Esophagus squamous epithelium (tissue), 5 donors: ENCODE measurements around the gene FAM83F. TPM values are rescaled to one million over a fixed set of nuclear protein-coding genes. Genes with fewer than 3 reads are reported as not detected.

Experiments
- DNase-seq: peaks from one replicate; lab custom pipeline; 2025; lab: John Stamatoyannopoulos, UW
- H3K27ac ChIP-seq, 4 donors: fragments of 200-600 bp; sonication (generic); one replicate each; pipeline ENCODE4 v1.5.1; 2016 to 2019; ENCODE audit warnings: mild to moderate bottlenecking in 1 of 4
- H3K27me3 ChIP-seq, 4 donors: fragments of 200-600 bp; sonication (generic); 1 replicate in 3 of 4; 2 replicates in 1 of 4; pipeline versions ENCODE4 v1.5.1 to v1.6.0; 2017 to 2021; ENCODE audit warnings: antibody characterized with exemption in 1 of 4
- H3K36me3 ChIP-seq, 3 donors: fragments of 200-600 bp; sonication (generic); one replicate each; pipeline ENCODE4 v1.5.1; 2016 to 2019
- H3K4me1 ChIP-seq, 3 donors: fragments of 200-600 bp; sonication (generic); one replicate each; pipeline ENCODE4 v1.5.1; 2017 to 2019
- H3K4me3 ChIP-seq, 4 donors: fragments of 200-600 bp; sonication (generic); 1 replicate in 3 of 4; 2 replicates in 1 of 4; pipeline ENCODE4 v1.5.1; 2016 to 2019; ENCODE audit warnings: mild to moderate bottlenecking in 2 of 4, moderate library complexity in 1 of 4
- H3K9me3 ChIP-seq, 3 donors: fragments of 200-600 bp; sonication (generic); one replicate each; pipeline ENCODE4 v1.5.1; 2016 to 2019
- POLR2A ChIP-seq, 4 donors: fragments of 450-650 bp; IDR thresholded peaks; one replicate each; pipeline ENCODE4 v1.6.1; 2017; ENCODE audit warnings: antibody characterized with exemption in 4 of 4, mild to moderate bottlenecking in 4 of 4, moderate library complexity in 3 of 4
- WGBS, 2 donors: methylation state at CpG; one replicate each; pipeline ENCODE4 v1.1.5; 2018; 5-methylcytosine and 5-hydroxymethylcytosine counted together
- intact Hi-C: fragments of 100-400 bp; cut with DNase I; formaldehyde crosslinking; loops from one replicate; pipeline ENCODE4 v1.15.0; 2022
- total RNA-seq, 4 donors: library from RNA; depleted of rRNA; stranded (reverse); fragments of >200 nt; gene quantifications; one replicate each; pipeline ENCODE4 v1.1.0, GENCODE V29; 2016
- TF ChIP-seq, protein P1 (sequence below), 6 experiments: fragments of 450-650 bp in 4 of 6; fragments of 200-600 bp in 2 of 6; sonication (generic) in 2 of 6; IDR thresholded peaks; one replicate each; pipeline ENCODE4 v1.5.1; 2016 to 2019; ENCODE audit warnings: antibody characterized with exemption in 6 of 6, mild to moderate bottlenecking in 4 of 6, moderate library complexity in 4 of 6
- donor health status: DM: yes; HTN: yes; CAD: no.

Gene FAM83F
- total RNA-seq, 4 donors from 2014 or later: 25.5 to 39.2 (median 29.6) TPM

DNA sequence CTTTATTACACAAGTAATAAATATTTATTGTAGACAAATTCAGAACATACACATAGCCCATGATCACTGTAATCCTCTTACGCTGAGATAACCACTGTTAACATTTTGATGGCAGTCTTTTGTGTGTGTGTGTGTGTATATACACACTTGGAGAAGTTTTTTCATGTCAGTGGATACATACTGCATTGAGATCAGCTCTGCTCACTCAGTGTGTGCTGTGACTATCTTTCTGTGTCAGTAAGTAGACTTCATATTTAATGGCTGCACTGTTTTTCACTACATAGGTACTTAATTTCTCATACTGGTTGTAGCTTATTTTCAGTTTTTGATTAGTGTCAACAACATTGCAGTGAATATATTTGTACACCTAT, 82.9 kb downstream of the FAM83F start:
- no peak overlapping the region for H3K27ac ChIP-seq
- no peaks in the 10 kb centered on the region for H3K27me3 ChIP-seq
- TF ChIP-seq POLR2A (IDR thresholded peaks at IDR 0.05): no peak
- TF ChIP-seq, protein P1, sequence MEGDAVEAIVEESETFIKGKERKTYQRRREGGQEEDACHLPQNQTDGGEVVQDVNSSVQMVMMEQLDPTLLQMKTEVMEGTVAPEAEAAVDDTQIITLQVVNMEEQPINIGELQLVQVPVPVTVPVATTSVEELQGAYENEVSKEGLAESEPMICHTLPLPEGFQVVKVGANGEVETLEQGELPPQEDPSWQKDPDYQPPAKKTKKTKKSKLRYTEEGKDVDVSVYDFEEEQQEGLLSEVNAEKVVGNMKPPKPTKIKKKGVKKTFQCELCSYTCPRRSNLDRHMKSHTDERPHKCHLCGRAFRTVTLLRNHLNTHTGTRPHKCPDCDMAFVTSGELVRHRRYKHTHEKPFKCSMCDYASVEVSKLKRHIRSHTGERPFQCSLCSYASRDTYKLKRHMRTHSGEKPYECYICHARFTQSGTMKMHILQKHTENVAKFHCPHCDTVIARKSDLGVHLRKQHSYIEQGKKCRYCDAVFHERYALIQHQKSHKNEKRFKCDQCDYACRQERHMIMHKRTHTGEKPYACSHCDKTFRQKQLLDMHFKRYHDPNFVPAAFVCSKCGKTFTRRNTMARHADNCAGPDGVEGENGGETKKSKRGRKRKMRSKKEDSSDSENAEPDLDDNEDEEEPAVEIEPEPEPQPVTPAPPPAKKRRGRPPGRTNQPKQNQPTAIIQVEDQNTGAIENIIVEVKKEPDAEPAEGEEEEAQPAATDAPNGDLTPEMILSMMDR (IDR thresholded peaks at IDR 0.05): no peak
- intact Hi-C loops: no loop called here
- DNase-seq: no peak
- H3K4me3 ChIP-seq: no peak overlapping the region
- no peaks in the 10 kb centered on the region for H3K9me3 ChIP-seq
- peaks cover 0 to 19% (median 0%) of the 10 kb centered on the region in 3 donors for H3K4me1 ChIP-seq
- H3K36me3 ChIP-seq: no peaks in the 10 kb centered on the region
- 80 to 90% methylated on average over 1 of the region's 1 CpG for WGBS, 2 donors

DNA sequence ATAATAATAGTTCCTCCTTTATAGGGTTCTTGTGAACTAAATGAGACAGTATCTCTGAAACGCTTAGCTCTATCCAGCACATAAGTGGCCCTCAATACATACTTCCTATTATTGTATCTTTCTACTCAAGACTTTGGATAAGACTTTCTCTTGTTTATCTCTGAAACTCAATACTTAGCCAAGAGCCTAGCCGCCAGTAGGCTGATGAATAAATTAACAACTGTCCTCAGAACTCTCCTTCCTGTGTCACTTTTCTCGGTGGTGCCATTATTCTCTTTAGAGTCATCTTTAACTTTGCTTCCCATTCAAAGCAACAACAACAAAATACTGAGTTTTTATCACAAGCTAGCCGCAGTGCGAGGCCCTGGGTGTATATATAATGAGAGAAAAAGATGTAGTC, 86.9 kb downstream of the FAM83F start:
- TF ChIP-seq, protein P1 (IDR thresholded peaks at IDR 0.05): no peak
- TF ChIP-seq POLR2A (IDR thresholded peaks at IDR 0.05): no peak
- Histone ChIP-seq H3K36me3 (no peaks in the 10 kb centered on the region), H3K27ac (no peak overlapping the region), H3K27me3 (no peaks in the 10 kb centered on the region), H3K4me3 (no peak overlapping the region), H3K9me3 (no peaks in the 10 kb centered on the region), H3K4me1 (peaks cover 0 to 34% (median 0%) of the 10 kb centered on the region in 3 donors)
- intact Hi-C loops: no loop called here
- 84 to 88% methylated on average over 5 of the region's 5 CpGs for WGBS, 2 donors
- DNase-seq: no peak

DNA sequence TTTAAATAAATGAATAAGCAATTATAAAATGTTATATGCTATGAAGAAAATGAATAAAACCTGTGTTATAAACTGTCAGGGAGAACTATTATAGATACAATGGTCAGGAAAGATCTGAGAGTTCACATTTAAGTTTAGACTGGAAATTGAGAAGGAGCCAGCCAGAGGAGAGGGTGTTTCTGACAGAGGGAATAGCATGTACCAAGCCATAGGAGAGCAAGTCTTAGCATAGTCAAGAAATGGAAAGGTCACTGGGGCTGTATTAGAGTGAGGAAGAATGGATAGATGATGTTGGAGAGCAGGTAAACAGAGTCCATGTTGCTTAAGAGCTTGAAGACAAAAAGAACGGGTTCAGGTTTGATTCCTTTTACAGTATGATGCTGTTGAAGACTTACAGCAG, 87.4 kb downstream of the FAM83F start:
- no peak for DNase-seq
- 84 to 89% methylated on average over 1 of the region's 1 CpG for WGBS, 2 donors
- Histone ChIP-seq H3K9me3 (no peaks in the 10 kb centered on the region), H3K4me1 (peaks cover 0 to 29% (median 0%) of the 10 kb centered on the region in 3 donors), H3K4me3 (no peak overlapping the region), H3K27ac (no peak overlapping the region), H3K27me3 (no peaks in the 10 kb centered on the region), H3K36me3 (no peaks in the 10 kb centered on the region)
- TF ChIP-seq, protein P1 (IDR thresholded peaks at IDR 0.05): no peak
- TF ChIP-seq POLR2A (IDR thresholded peaks at IDR 0.05): no peak
- intact Hi-C loops: no loop called here

DNA sequence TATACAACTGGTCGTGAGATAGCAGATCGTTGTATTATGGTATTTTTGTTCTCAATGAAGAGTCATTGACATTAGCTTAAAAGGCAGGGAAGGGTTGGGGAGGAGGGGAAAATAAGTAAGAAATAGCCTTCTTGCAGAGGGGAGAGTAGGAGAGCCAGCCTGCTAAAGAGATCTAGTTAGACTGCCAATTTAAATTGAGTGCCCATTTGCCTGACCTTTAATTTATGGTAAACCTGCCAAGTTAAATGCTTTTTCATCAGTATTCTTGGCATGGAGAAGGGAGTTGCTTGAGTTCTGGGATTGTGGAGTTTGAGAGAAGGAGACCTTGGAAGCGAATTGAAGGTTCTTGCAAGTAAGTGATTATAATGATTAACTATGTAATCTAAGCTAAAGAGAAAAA, 89.0 kb downstream of the FAM83F start:
- WGBS, 2 donors: 85 to 93% methylated on average over 3 of the region's 3 CpGs
- TF ChIP-seq, protein P1 (IDR thresholded peaks at IDR 0.05): no peak
- no peak for TF ChIP-seq POLR2A (IDR thresholded peaks at IDR 0.05)
- intact Hi-C loops: no loop called here
- Histone ChIP-seq H3K4me1 (peaks cover 0 to 24% (median 0%) of the 10 kb centered on the region in 3 donors), H3K27me3 (no peaks in the 10 kb centered on the region), H3K36me3 (no peaks in the 10 kb centered on the region), H3K4me3 (no peak overlapping the region), H3K9me3 (no peaks in the 10 kb centered on the region), H3K27ac (no peak overlapping the region)
- DNase-seq: no peak

DNA sequence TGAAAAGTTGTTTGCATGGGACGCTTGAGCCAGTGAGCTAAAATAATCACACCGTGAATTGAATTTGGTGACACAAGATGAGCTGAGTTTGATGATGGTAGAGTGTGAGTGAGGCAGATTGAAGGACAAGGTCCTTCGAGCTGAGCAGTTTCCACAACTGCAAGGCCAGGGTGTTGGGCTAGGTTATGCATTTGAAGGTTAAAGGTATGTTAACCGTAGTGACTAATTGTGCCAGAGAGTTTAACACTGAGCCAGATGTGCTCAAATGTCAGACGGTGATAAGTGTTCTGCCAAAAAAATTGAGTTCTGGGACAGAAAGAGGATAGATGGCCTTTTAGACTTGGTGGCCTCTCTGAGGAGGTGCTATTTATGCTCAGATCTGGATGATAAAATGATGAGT, 89.5 kb downstream of the FAM83F start:
- WGBS, 2 donors: 86 to 90% methylated on average over 5 of the region's 5 CpGs
- no peak for DNase-seq
- intact Hi-C loops: no loop called here
- no peak overlapping the region for H3K4me3 ChIP-seq
- H3K27me3 ChIP-seq: no peaks in the 10 kb centered on the region
- TF ChIP-seq, protein P1 (IDR thresholded peaks at IDR 0.05): no peak
- TF ChIP-seq POLR2A (IDR thresholded peaks at IDR 0.05): no peak
- no peaks in the 10 kb centered on the region for H3K36me3 ChIP-seq
- H3K27ac ChIP-seq: no peak overlapping the region
- peaks cover 0 to 24% (median 0%) of the 10 kb centered on the region in 3 donors for H3K4me1 ChIP-seq
- H3K9me3 ChIP-seq: no peaks in the 10 kb centered on the region
